ENCODE data around the gene FOLR1.

- no peak for TF ChIP-seq YY1 (IDR thresholded peaks at IDR 0.05; ENCODE audit: low read depth)
- TF ChIP-seq, protein P1, sequence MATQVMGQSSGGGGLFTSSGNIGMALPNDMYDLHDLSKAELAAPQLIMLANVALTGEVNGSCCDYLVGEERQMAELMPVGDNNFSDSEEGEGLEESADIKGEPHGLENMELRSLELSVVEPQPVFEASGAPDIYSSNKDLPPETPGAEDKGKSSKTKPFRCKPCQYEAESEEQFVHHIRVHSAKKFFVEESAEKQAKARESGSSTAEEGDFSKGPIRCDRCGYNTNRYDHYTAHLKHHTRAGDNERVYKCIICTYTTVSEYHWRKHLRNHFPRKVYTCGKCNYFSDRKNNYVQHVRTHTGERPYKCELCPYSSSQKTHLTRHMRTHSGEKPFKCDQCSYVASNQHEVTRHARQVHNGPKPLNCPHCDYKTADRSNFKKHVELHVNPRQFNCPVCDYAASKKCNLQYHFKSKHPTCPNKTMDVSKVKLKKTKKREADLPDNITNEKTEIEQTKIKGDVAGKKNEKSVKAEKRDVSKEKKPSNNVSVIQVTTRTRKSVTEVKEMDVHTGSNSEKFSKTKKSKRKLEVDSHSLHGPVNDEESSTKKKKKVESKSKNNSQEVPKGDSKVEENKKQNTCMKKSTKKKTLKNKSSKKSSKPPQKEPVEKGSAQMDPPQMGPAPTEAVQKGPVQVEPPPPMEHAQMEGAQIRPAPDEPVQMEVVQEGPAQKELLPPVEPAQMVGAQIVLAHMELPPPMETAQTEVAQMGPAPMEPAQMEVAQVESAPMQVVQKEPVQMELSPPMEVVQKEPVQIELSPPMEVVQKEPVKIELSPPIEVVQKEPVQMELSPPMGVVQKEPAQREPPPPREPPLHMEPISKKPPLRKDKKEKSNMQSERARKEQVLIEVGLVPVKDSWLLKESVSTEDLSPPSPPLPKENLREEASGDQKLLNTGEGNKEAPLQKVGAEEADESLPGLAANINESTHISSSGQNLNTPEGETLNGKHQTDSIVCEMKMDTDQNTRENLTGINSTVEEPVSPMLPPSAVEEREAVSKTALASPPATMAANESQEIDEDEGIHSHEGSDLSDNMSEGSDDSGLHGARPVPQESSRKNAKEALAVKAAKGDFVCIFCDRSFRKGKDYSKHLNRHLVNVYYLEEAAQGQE (IDR thresholded peaks at IDR 0.05; ENCODE audit: low read depth) = no peak
- TF ChIP-seq EP300 (IDR thresholded peaks at IDR 0.05; ENCODE audit: borderline replicate concordance) = no peak
- no peak for TF ChIP-seq MAX (IDR thresholded peaks at IDR 0.05)
- TF ChIP-seq CEBPB (IDR thresholded peaks at IDR 0.05) = no peak
- no peak for TF ChIP-seq TCF12 (IDR thresholded peaks at IDR 0.05; ENCODE audit: low read depth)
- TF ChIP-seq CREB1 (IDR thresholded peaks at IDR 0.05; ENCODE audit: low read depth) = no peak
- TF ChIP-seq TAF1 (IDR thresholded peaks at IDR 0.05; ENCODE audit: low read depth) = no peak
- TF ChIP-seq ZBTB7A (IDR thresholded peaks at IDR 0.05; ENCODE audit: low read depth) = no peak
- TF ChIP-seq FOXM1 (IDR thresholded peaks at IDR 0.05; ENCODE audit: borderline replicate concordance, low read depth) = no peak
- TF ChIP-seq, protein P2, sequence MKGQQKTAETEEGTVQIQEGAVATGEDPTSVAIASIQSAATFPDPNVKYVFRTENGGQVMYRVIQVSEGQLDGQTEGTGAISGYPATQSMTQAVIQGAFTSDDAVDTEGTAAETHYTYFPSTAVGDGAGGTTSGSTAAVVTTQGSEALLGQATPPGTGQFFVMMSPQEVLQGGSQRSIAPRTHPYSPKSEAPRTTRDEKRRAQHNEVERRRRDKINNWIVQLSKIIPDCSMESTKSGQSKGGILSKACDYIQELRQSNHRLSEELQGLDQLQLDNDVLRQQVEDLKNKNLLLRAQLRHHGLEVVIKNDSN (IDR thresholded peaks at IDR 0.05) = no peak
- TF ChIP-seq RAD21 (IDR thresholded peaks at IDR 0.05; ENCODE audit: low read depth) = no peak
These were observed 31.6 kb upstream of the FOLR1 start for GRCh38 chr11:72160319-72160718.
